SK-N-MC (cell line): Measurements from ENCODE around the gene FBXO4.

Experiments
- EZH2 ChIP-seq: fragments of 200-600 bp; sonication (generic); IDR thresholded peaks from one replicate; pipeline ENCODE4 v1.6.1; 2017; ENCODE audit warnings: antibody characterized with exemption
- POLR2AphosphoS5 ChIP-seq: IDR thresholded peaks from 2 replicates; pipeline ENCODE4 v1.6.1; 2012; ENCODE audit warnings: mild to moderate bottlenecking, low read depth, low read length, borderline replicate concordance

GRCh38 chr5:41925555-41925951, 472 bp downstream of the FBXO4 start:
- TF ChIP-seq EZH2 = no peak
- TF ChIP-seq POLR2AphosphoS5 = no peak
